ENCODE data around the gene OST4.
"Not testable (repeated sequence)": the region's sequence is repeated elsewhere in the genome, so short reads cannot be mapped to it uniquely, and the experiment has no call there.

DNA sequence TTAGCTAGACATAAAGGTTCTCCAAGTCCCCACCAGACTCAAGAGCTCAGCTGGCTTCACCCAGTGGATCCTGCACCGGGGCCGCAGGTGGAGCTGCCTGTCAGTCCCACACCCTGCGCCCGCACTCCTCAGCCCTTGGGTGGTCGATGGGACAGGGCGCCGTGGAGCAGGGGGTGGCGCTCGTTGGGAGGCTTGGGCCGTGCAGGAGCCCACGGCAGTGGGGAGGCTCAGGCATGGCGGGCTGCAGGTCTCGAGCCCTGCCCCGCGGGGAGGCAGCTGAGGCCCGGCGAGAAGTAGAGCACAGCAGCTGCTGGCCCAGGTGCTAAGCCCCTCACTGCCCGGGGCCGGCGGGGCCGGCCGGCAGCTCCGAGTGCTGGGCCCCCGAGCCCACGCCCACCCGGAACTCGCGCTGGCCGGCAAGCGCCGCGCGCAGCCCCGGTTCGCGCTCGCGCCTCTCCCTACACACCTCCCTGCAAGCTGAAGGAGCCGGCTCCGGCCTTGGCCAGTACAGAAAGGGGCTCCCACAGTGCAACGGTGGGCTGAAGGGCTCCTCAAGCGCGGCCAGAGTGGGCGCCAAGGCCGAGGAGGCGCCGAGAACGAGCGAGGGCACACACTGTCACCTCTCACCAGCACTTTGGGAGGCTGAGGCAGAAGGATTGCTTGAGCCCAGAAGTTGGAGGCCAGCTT lies 40.1 kb upstream of the OST4 start:
- TF ChIP-seq, protein P1, sequence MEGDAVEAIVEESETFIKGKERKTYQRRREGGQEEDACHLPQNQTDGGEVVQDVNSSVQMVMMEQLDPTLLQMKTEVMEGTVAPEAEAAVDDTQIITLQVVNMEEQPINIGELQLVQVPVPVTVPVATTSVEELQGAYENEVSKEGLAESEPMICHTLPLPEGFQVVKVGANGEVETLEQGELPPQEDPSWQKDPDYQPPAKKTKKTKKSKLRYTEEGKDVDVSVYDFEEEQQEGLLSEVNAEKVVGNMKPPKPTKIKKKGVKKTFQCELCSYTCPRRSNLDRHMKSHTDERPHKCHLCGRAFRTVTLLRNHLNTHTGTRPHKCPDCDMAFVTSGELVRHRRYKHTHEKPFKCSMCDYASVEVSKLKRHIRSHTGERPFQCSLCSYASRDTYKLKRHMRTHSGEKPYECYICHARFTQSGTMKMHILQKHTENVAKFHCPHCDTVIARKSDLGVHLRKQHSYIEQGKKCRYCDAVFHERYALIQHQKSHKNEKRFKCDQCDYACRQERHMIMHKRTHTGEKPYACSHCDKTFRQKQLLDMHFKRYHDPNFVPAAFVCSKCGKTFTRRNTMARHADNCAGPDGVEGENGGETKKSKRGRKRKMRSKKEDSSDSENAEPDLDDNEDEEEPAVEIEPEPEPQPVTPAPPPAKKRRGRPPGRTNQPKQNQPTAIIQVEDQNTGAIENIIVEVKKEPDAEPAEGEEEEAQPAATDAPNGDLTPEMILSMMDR (conservative IDR thresholded peaks at IDR 0.05): not testable (repeated sequence)
- TF ChIP-seq EZH2 (IDR thresholded peaks at IDR 0.05; ENCODE audit: low read depth): not testable (repeated sequence)

Measured in PC-9 (cell line).